K562 (cell line): Measurements from ENCODE around the gene AKR1D1. TPM values are rescaled to one million over a fixed set of nuclear protein-coding genes. Genes with fewer than 3 reads are reported as not detected.
A peak's percentile ranks its signal among the peaks of the same experiment; 100 is the strongest.

Source experiments
- ATF4 ChIP-seq: fragments of 450-650 bp; formaldehyde crosslinking; IDR thresholded peaks from 2 replicates; pipeline ENCODE4 v1.4.0; 2022; ENCODE audit warnings: mild to moderate bottlenecking, moderate library complexity
- CBX1 ChIP-seq: sonication (generic); IDR thresholded peaks from 2 replicates; pipeline ENCODE4 v1.6.1; 2016; ENCODE audit warnings: antibody characterized with exemption, low read depth, mild to moderate bottlenecking
- CBX8 ChIP-seq: fragments of 200-600 bp; sonication (generic); IDR thresholded peaks from 2 replicates; pipeline ENCODE4 v1.6.1; 2012; ENCODE audit warnings: borderline replicate concordance, mixed run types, low read depth, mild to moderate bottlenecking, moderate library complexity, mixed read lengths, low read length, control low read depth, inconsistent platforms; ENCODE audit not compliant: poor library complexity, severe bottlenecking; ENCODE audit errors: extremely low read depth
- CC2D1A ChIP-seq: fragments of 450-650 bp; IDR thresholded peaks from 2 replicates; pipeline ENCODE4 v1.6.1; 2017; ENCODE audit warnings: mild to moderate bottlenecking
- ETS1 ChIP-seq: conservative IDR thresholded peaks from 2 replicates; pipeline ENCODE4 v1.6.1; 2011; ENCODE audit warnings: low read depth, mild to moderate bottlenecking, low read length; ENCODE audit not compliant: control insufficient read depth
- HDGF ChIP-seq: fragments of 450-650 bp; IDR thresholded peaks from 2 replicates; pipeline ENCODE4 v1.6.1; 2016
- HIVEP1 ChIP-seq: fragments of 250-450 bp; sonication (Bioruptor Pico); IDR thresholded peaks from 2 replicates; pipeline ENCODE4 v1.4.0; 2020; ENCODE audit warnings: mild to moderate bottlenecking
- HLTF ChIP-seq: fragments of 450-650 bp; IDR thresholded peaks from 2 replicates; pipeline ENCODE4 v1.6.1; 2016
- KDM4B ChIP-seq, 2 experiments: fragments of 450-650 bp in 1 of 2; sonication (generic) in 1 of 2; IDR thresholded peaks; 2 replicates each; pipeline ENCODE4 v1.6.1; 2016 to 2017; ENCODE audit warnings: borderline replicate concordance in 2 of 2, antibody characterized with exemption in 1 of 2, low read depth in 1 of 2, mild to moderate bottlenecking in 1 of 2
- MAFK ChIP-seq: IDR thresholded peaks from 2 replicates; pipeline ENCODE4 v1.6.1; 2011; ENCODE audit warnings: low read length, improper control_type of control experiment
- MEIS2 ChIP-seq: fragments of 450-650 bp; IDR thresholded peaks from 2 replicates; pipeline ENCODE4 v1.6.1; 2014; ENCODE audit warnings: mild to moderate bottlenecking; ENCODE audit not compliant: partially characterized antibody
- MXI1 ChIP-seq: IDR thresholded peaks from 2 replicates; pipeline ENCODE4 v1.6.1; 2011; ENCODE audit warnings: low read depth, mild to moderate bottlenecking, improper control_type of control experiment, low read length
- NBN ChIP-seq: fragments of 450-650 bp; IDR thresholded peaks from 2 replicates; pipeline ENCODE4 v1.6.1; 2016; ENCODE audit warnings: low read depth, mild to moderate bottlenecking
- NFE2 ChIP-seq: IDR thresholded peaks from 2 replicates; pipeline ENCODE4 v1.6.1; 2014; ENCODE audit warnings: antibody characterized with exemption, low read depth
- NFIC ChIP-seq: fragments of 450-650 bp; IDR thresholded peaks from 2 replicates; pipeline ENCODE4 v1.6.1; 2017; ENCODE audit warnings: mild to moderate bottlenecking, inconsistent platforms
- PCBP1 ChIP-seq: fragments of 200-400 bp; formaldehyde crosslinking; IDR thresholded peaks from 2 replicates; pipeline ENCODE4 v1.6.1; 2018; ENCODE audit warnings: mild to moderate bottlenecking, low read depth, low read length; ENCODE audit not compliant: poor library complexity, severe bottlenecking
- POLR3A ChIP-seq: IDR thresholded peaks from 2 replicates; pipeline ENCODE4 v1.6.1; 2011; ENCODE audit warnings: borderline replicate concordance, mild to moderate bottlenecking, moderate library complexity; ENCODE audit not compliant: insufficient read length, insufficient read depth; ENCODE audit errors: extremely low read depth
- RAD51 ChIP-seq: fragments of 450-650 bp; IDR thresholded peaks from 2 replicates; pipeline ENCODE4 v1.7.1; 2016; ENCODE audit warnings: low read depth, mild to moderate bottlenecking, borderline replicate concordance
- SAFB ChIP-seq: fragments of 200-400 bp; formaldehyde crosslinking; IDR thresholded peaks from 2 replicates; pipeline ENCODE4 v1.6.1; 2017; ENCODE audit warnings: low read depth, low read length, borderline replicate concordance
- SRF ChIP-seq, 2 experiments: fragments of 250-450, 450-650 bp in 1 of 2; sonication (Bioruptor Pico) in 1 of 2; sonication (generic) in 1 of 2; formaldehyde crosslinking; IDR thresholded peaks; 2 replicates each; pipeline versions ENCODE4 v1.5.0 to v1.5.1; 2020 to 2022; ENCODE audit warnings: mild to moderate bottlenecking in 1 of 2, missing genetic modification reagents in 1 of 2
- THRAP3 ChIP-seq: fragments of 450-650 bp; IDR thresholded peaks from 2 replicates; pipeline ENCODE4 v1.6.1; 2016; ENCODE audit warnings: mild to moderate bottlenecking, inconsistent platforms, borderline replicate concordance
- ZC3H11A ChIP-seq: IDR thresholded peaks from 2 replicates; pipeline ENCODE4 v1.6.1; 2012; ENCODE audit warnings: low read depth, low read length, improper control_type of control experiment
- ZNF316 ChIP-seq: fragments of 450-650 bp; IDR thresholded peaks from 2 replicates; pipeline ENCODE4 v1.6.1; 2016
- ZNF354B ChIP-seq: fragments of 250-450 bp; sonication (Bioruptor Pico); IDR thresholded peaks from 2 replicates; pipeline ENCODE4 v1.4.0; 2020
- ZNF586 ChIP-seq: fragments of 450-650 bp; formaldehyde crosslinking; conservative IDR thresholded peaks from 2 replicates; pipeline ENCODE4 v1.4.0; 2020; ENCODE audit warnings: mild to moderate bottlenecking, moderate library complexity
- polyA plus RNA-seq, 8 experiments: library from polyadenylated mRNA; depleted of rRNA in 4 of 8; stranded (reverse) in 5 of 8; unstranded in 3 of 8; fragments of >200 nt; fragmentation: Nextera tagmentation in 2 of 8; fragmentation: Illumina TruSeq in 1 of 8; extraction: Ambion mirVana in 2 of 8; extraction: Trizol in 1 of 8; gene quantifications; 2 replicates each; pipeline versions ENCODE4 v1.2.1 to v1.2.3, GENCODE V29; 2011 to 2014; ENCODE audit warnings: inconsistent platforms in 1 of 8, missing spikeins in 1 of 8
- total RNA-seq, 7 experiments: library from RNA; depleted of rRNA in 6 of 7; stranded (reverse); fragments of >200 nt in 6 of 7; fragmentation: Illumina TruSeq in 2 of 7; extraction: Trizol in 2 of 7; gene quantifications; 2 replicates each; pipeline versions ENCODE4 v1.2.1 to v1.2.3, GENCODE V29; 2011 to 2021; ENCODE audit warnings: low replicate concordance in 1 of 7
- TF ChIP-seq, protein P1 (sequence below): IDR thresholded peaks from 2 replicates; pipeline ENCODE4 v1.6.1; 2011; ENCODE audit warnings: borderline replicate concordance, low read depth, mild to moderate bottlenecking, moderate library complexity, low read length; ENCODE audit not compliant: insufficient read depth, poor library complexity, severe bottlenecking

The AKR1D1 gene
- total and polyA plus RNA-seq, 9 of the 15 experiments (the other 6 are each of a cell fraction or from before 2014, with no cell fraction given) = not detected

GRCh38 chr7:138092486-138093028 is 16.3 kb downstream of the AKR1D1 start (continued):
- no peak for TF ChIP-seq PCBP1
- TF ChIP-seq HDGF = no peak
- TF ChIP-seq ATF4 (CRISPR knock-in tag) = no peak
- TF ChIP-seq, protein P1, sequence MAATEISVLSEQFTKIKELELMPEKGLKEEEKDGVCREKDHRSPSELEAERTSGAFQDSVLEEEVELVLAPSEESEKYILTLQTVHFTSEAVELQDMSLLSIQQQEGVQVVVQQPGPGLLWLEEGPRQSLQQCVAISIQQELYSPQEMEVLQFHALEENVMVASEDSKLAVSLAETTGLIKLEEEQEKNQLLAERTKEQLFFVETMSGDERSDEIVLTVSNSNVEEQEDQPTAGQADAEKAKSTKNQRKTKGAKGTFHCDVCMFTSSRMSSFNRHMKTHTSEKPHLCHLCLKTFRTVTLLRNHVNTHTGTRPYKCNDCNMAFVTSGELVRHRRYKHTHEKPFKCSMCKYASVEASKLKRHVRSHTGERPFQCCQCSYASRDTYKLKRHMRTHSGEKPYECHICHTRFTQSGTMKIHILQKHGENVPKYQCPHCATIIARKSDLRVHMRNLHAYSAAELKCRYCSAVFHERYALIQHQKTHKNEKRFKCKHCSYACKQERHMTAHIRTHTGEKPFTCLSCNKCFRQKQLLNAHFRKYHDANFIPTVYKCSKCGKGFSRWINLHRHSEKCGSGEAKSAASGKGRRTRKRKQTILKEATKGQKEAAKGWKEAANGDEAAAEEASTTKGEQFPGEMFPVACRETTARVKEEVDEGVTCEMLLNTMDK = no peak
- TF ChIP-seq POLR3A = no peak
- TF ChIP-seq KDM4B (IDR thresholded peaks at IDR 0.05; ENCODE audit: borderline replicate concordance in 2 of 2, low read depth in 1 of 2) = no peak
- TF ChIP-seq HLTF = no peak
- no peak for TF ChIP-seq CBX8
- no peak for TF ChIP-seq NBN
- TF ChIP-seq SRF (CRISPR knock-in tag; IDR thresholded peaks at IDR 0.05) = no peak
- no peak for TF ChIP-seq CBX1
- 0 out of 2 replicates have a peak, but pooled peaks have one; percentile 24 for TF ChIP-seq NFE2
- no peak for TF ChIP-seq RAD51
- no peak for TF ChIP-seq SAFB
- TF ChIP-seq MEIS2 = peak; percentile 10
- TF ChIP-seq NFIC = no peak
- no peak for TF ChIP-seq ZC3H11A
- no peak for TF ChIP-seq HIVEP1 (CRISPR knock-in tag)
- no peak for TF ChIP-seq ZNF354B (CRISPR knock-in tag)
- TF ChIP-seq ZNF586 = no peak
- no peak for TF ChIP-seq ETS1
- no peak for TF ChIP-seq CC2D1A
- TF ChIP-seq MXI1 = no peak
- 0 out of 2 replicates have a peak, but pooled peaks have one; percentile 8 for TF ChIP-seq MAFK
- TF ChIP-seq ZNF316 = no peak
- no peak for TF ChIP-seq THRAP3
